ENCODE measurements around the gene TRIM44.
"Not testable (repeated sequence)": the region's sequence is repeated elsewhere in the genome, so short reads cannot be mapped to it uniquely, and the experiment has no call there.

Gene TRIM44

GRCh38 chr11:35836205-35836604 lies 173.6 kb downstream of the TRIM44 start:
- DNase-seq = no peak

GRCh38 chr11:35838071-35838470 lies 175.5 kb downstream of the TRIM44 start:
- DNase-seq = no peak

- DNase-seq = not testable (repeated sequence)
These were observed 176.3 kb downstream of the TRIM44 start for GRCh38 chr11:35838697-35839367.

- no peak for DNase-seq
These were observed 177.0 kb downstream of the TRIM44 start for GRCh38 chr11:35839368-35840161.

- DNase-seq = no peak
These were observed 179.2 kb downstream of the TRIM44 start for GRCh38 chr11:35841733-35842132.

- DNase-seq = no peak
These were observed 180.4 kb downstream of the TRIM44 start for GRCh38 chr11:35842958-35843357.

- DNase-seq = no peak
These were observed 182.0 kb downstream of the TRIM44 start for GRCh38 chr11:35844579-35844978.

- DNase-seq = no peak
These were observed 183.3 kb downstream of the TRIM44 start for GRCh38 chr11:35845860-35846259.

GRCh38 chr11:35846874-35847273 lies 184.3 kb downstream of the TRIM44 start:
- DNase-seq = no peak

GRCh38 chr11:35847473-35847872 lies 184.9 kb downstream of the TRIM44 start:
- DNase-seq = no peak

GRCh38 chr11:35848616-35849015 lies 186.0 kb downstream of the TRIM44 start:
- no peak for DNase-seq

GRCh38 chr11:35850191-35850590 lies 187.6 kb downstream of the TRIM44 start:
- no peak for DNase-seq

- DNase-seq = no peak
These were observed 188.8 kb downstream of the TRIM44 start for GRCh38 chr11:35851342-35851741.

- DNase-seq = peak; percentile 50
These were observed 189.5 kb downstream of the TRIM44 start for GRCh38 chr11:35852056-35852455.

GRCh38 chr11:35853971-35854370 lies 191.4 kb downstream of the TRIM44 start:
- DNase-seq = no peak

GRCh38 chr11:35855671-35856070 lies 193.1 kb downstream of the TRIM44 start:
- no peak for DNase-seq

- DNase-seq = no peak
These were observed 193.7 kb downstream of the TRIM44 start for GRCh38 chr11:35856259-35856658.

- DNase-seq = no peak
These were observed 194.2 kb downstream of the TRIM44 start for GRCh38 chr11:35856756-35857155.

- no peak for DNase-seq
These were observed 195.3 kb downstream of the TRIM44 start for GRCh38 chr11:35857922-35858321.

GRCh38 chr11:35859301-35859700 lies 196.7 kb downstream of the TRIM44 start:
- no peak for DNase-seq

GRCh38 chr11:35860194-35860593 lies 197.6 kb downstream of the TRIM44 start:
- not testable (repeated sequence) for DNase-seq

- DNase-seq = no peak
These were observed 198.6 kb downstream of the TRIM44 start for GRCh38 chr11:35861191-35861590.

GRCh38 chr11:35862666-35863065 lies 200.1 kb downstream of the TRIM44 start:
- no peak for DNase-seq

GRCh38 chr11:35864131-35864530 lies 201.6 kb downstream of the TRIM44 start:
- DNase-seq = no peak

- no peak for DNase-seq
These were observed 204.0 kb downstream of the TRIM44 start for GRCh38 chr11:35866601-35867000.

Measured in GF-D8 (cell line).